Karpas-422 (cell line): ENCODE measurements around the gene KRTAP5-1. TPM values are rescaled to one million over a fixed set of nuclear protein-coding genes. Genes with fewer than 3 reads are reported as not detected.

Source experiments
- DNase-seq: peaks from one replicate; pipeline ENCODE4 v3.0.0-alpha.2; 2015
- H2AFZ ChIP-seq: fragments of 200-600 bp; sonication (generic); 2 replicates; pipeline ENCODE4 v1.6.1; 2014; ENCODE audit warnings: antibody characterized with exemption, low read length, mixed read lengths
- H3K27ac ChIP-seq: fragments of 200-600 bp; sonication (generic); 2 replicates; pipeline ENCODE4 v1.5.1; 2014; ENCODE audit warnings: mild to moderate bottlenecking, low read length, moderate library complexity
- H3K27me3 ChIP-seq: fragments of 200-600 bp; sonication (generic); 2 replicates; pipeline ENCODE4 v1.6.1; 2014; ENCODE audit warnings: low read length, mixed read lengths
- H3K36me3 ChIP-seq: fragments of 200-600 bp; sonication (generic); 2 replicates; pipeline ENCODE4 v1.6.1; 2014; ENCODE audit warnings: low read length, mixed read lengths; ENCODE audit not compliant: insufficient read depth
- H3K4me1 ChIP-seq: fragments of 200-600 bp; sonication (generic); 2 replicates; pipeline ENCODE4 v1.6.1; 2014; ENCODE audit warnings: mild to moderate bottlenecking, low read length, mixed read lengths
- H3K4me2 ChIP-seq: fragments of 200-600 bp; sonication (generic); 2 replicates; pipeline ENCODE4 v1.6.1; 2014; ENCODE audit warnings: low read length, low read depth, mild to moderate bottlenecking; ENCODE audit not compliant: poor library complexity, severe bottlenecking
- H3K4me3 ChIP-seq: fragments of 200-600 bp; sonication (generic); 2 replicates; pipeline ENCODE4 v1.5.1; 2014; ENCODE audit warnings: mild to moderate bottlenecking, antibody characterized with exemption, low read length, mixed read lengths
- H3K79me2 ChIP-seq: fragments of 200-600 bp; sonication (generic); 2 replicates; pipeline ENCODE4 v1.6.1; 2014; ENCODE audit warnings: mild to moderate bottlenecking, low read length, mixed read lengths
- H3K9ac ChIP-seq: fragments of 200-600 bp; sonication (generic); 2 replicates; pipeline ENCODE4 v1.6.0; 2014; ENCODE audit warnings: low read length
- H3K9me2 ChIP-seq: fragments of 200-600 bp; sonication (generic), shearing (Covaris generic); replicated peaks from 2 replicates; pipeline ENCODE4 v1.6.0; 2014; ENCODE audit warnings: mild to moderate bottlenecking, low read length, moderate library complexity; ENCODE audit not compliant: insufficient read depth
- H3K9me3 ChIP-seq: fragments of 300-700, 200-600 bp; sonication (generic); 2 replicates; pipeline ENCODE4 v1.6.1; 2014; ENCODE audit warnings: low read length, mixed read lengths
- H4K20me1 ChIP-seq: fragments of 200-600 bp; sonication (generic); 2 replicates; pipeline ENCODE4 v1.6.1; 2014; ENCODE audit warnings: mild to moderate bottlenecking, antibody characterized with exemption, low read length, low read depth; ENCODE audit not compliant: insufficient read depth
- total RNA-seq: library from RNA; depleted of rRNA; stranded (reverse); fragments of >200 nt; shearing (Covaris generic); gene quantifications from 2 replicates; pipeline ENCODE4 v1.2.3, GENCODE V29; 2014; ENCODE audit warnings: low replicate concordance

Gene KRTAP5-1
- total RNA-seq, 1 experiment from 2014 or later = not detected

GRCh38 chr11:1559111-1559951 is 25.8 kb downstream of the KRTAP5-1 start:
- Histone ChIP-seq H3K36me3 (no peaks in the 10 kb centered on the region), H3K4me3 (no peak overlapping the region), H3K4me2 (no peak overlapping the region), H3K79me2 (no peaks in the 10 kb centered on the region), H2AFZ (no peak overlapping the region), H3K27ac (no peak overlapping the region), H3K9me2 (no peaks in the 10 kb centered on the region), H3K4me1 (no peaks in the 10 kb centered on the region), H3K9me3 (no peaks in the 10 kb centered on the region), H3K9ac (no peak overlapping the region), H3K27me3 (no peaks in the 10 kb centered on the region), H4K20me1 (peaks cover 5% of the 10 kb centered on the region; the same call in 1 of the 2 replicates)
- peak; percentile 54 for DNase-seq

- Histone ChIP-seq H4K20me1 (no peaks in the 10 kb centered on the region; the same call in 1 of the 2 replicates), H3K79me2 (no peaks in the 10 kb centered on the region), H3K27ac (no peak overlapping the region), H3K36me3 (no peaks in the 10 kb centered on the region), H3K9me3 (no peaks in the 10 kb centered on the region), H2AFZ (no peak overlapping the region), H3K4me1 (no peaks in the 10 kb centered on the region), H3K4me2 (no peak overlapping the region), H3K9me2 (no peaks in the 10 kb centered on the region), H3K9ac (no peak overlapping the region), H3K4me3 (no peak overlapping the region), H3K27me3 (no peaks in the 10 kb centered on the region)
- DNase-seq = no peak
Observed at GRCh38 chr11:1558775-1559110, 26.3 kb downstream of the KRTAP5-1 start.

GRCh38 chr11:1557904-1558774 is 26.9 kb downstream of the KRTAP5-1 start:
- Histone ChIP-seq H3K9ac (no peak overlapping the region), H3K4me2 (no peak overlapping the region), H4K20me1 (no peaks in the 10 kb centered on the region; the same call in 1 of the 2 replicates), H3K27me3 (no peaks in the 10 kb centered on the region), H3K79me2 (no peaks in the 10 kb centered on the region), H3K4me1 (no peaks in the 10 kb centered on the region), H3K27ac (no peak overlapping the region), H2AFZ (no peak overlapping the region), H3K4me3 (no peak overlapping the region), H3K9me3 (no peaks in the 10 kb centered on the region), H3K36me3 (no peaks in the 10 kb centered on the region), H3K9me2 (no peaks in the 10 kb centered on the region)
- DNase-seq = no peak

- no peaks in the 10 kb centered on the region for H3K9me3 ChIP-seq
- no peak overlapping the region for H3K27ac ChIP-seq
- H2AFZ ChIP-seq = no peak overlapping the region
- no peaks in the 10 kb centered on the region for H3K4me1 ChIP-seq
- H3K9ac ChIP-seq = no peak overlapping the region
- H3K79me2 ChIP-seq = no peaks in the 10 kb centered on the region
- DNase-seq = no peak
- H3K4me2 ChIP-seq = no peak overlapping the region
- no peak overlapping the region for H3K4me3 ChIP-seq
- no peaks in the 10 kb centered on the region for H3K27me3 ChIP-seq
- H4K20me1 ChIP-seq = no peaks in the 10 kb centered on the region; the same call in 1 of the 2 replicates
- no peaks in the 10 kb centered on the region for H3K9me2 ChIP-seq
- no peaks in the 10 kb centered on the region for H3K36me3 ChIP-seq
Observed at GRCh38 chr11:1557051-1557884, 27.8 kb downstream of the KRTAP5-1 start.

- no peak overlapping the region for H3K27ac ChIP-seq
- DNase-seq = no peak
- no peak overlapping the region for H3K4me3 ChIP-seq
Observed at GRCh38 chr11:1556278-1556902, 28.7 kb downstream of the KRTAP5-1 start.

GRCh38 chr11:1555713-1556153 is 29.4 kb downstream of the KRTAP5-1 start:
- DNase-seq = no peak
- Histone ChIP-seq H4K20me1 (no peaks in the 10 kb centered on the region; the same call in 1 of the 2 replicates), H3K9me3 (no peaks in the 10 kb centered on the region), H3K4me1 (no peaks in the 10 kb centered on the region), H3K9me2 (no peaks in the 10 kb centered on the region), H3K79me2 (no peaks in the 10 kb centered on the region), H3K36me3 (no peaks in the 10 kb centered on the region), H2AFZ (no peak overlapping the region), H3K4me2 (no peak overlapping the region), H3K9ac (no peak overlapping the region), H3K27me3 (no peaks in the 10 kb centered on the region), H3K27ac (no peak overlapping the region), H3K4me3 (no peak overlapping the region)

More at GRCh38 chr11:1556278-1556902, 28.7 kb downstream of the KRTAP5-1 start:
- Histone ChIP-seq H4K20me1 (no peaks in the 10 kb centered on the region; the same call in 1 of the 2 replicates), H3K4me1 (no peaks in the 10 kb centered on the region), H3K36me3 (no peaks in the 10 kb centered on the region), H3K27me3 (no peaks in the 10 kb centered on the region), H3K79me2 (no peaks in the 10 kb centered on the region), H2AFZ (no peak overlapping the region), H3K4me2 (no peak overlapping the region), H3K9me3 (no peaks in the 10 kb centered on the region), H3K9me2 (no peaks in the 10 kb centered on the region), H3K9ac (no peak overlapping the region)

- no peaks in the 10 kb centered on the region for H3K27me3 ChIP-seq
- H3K9ac ChIP-seq = no peak overlapping the region
- no peak overlapping the region for H3K27ac ChIP-seq
- H3K4me1 ChIP-seq = no peaks in the 10 kb centered on the region
- H2AFZ ChIP-seq = no peak overlapping the region
- H3K9me2 ChIP-seq = no peaks in the 10 kb centered on the region
- no peaks in the 10 kb centered on the region; the same call in 1 of the 2 replicates for H4K20me1 ChIP-seq
- H3K4me2 ChIP-seq = no peak overlapping the region
- DNase-seq = no peak
- no peaks in the 10 kb centered on the region for H3K79me2 ChIP-seq
- H3K9me3 ChIP-seq = no peaks in the 10 kb centered on the region
- H3K36me3 ChIP-seq = no peaks in the 10 kb centered on the region
- H3K4me3 ChIP-seq = no peak overlapping the region
Observed at GRCh38 chr11:1554981-1555712, 29.9 kb downstream of the KRTAP5-1 start.
